Lower leg skin (tissue), 3 donors: ENCODE results near the gene NUAK1.

Experiments used
- POLR2A ChIP-seq, 2 donors: fragments of 450-650 bp; IDR thresholded peaks; one replicate each; pipeline ENCODE4 v1.6.1; 2016 to 2017; ENCODE audit warnings: antibody characterized with exemption in 2 of 2, mild to moderate bottlenecking in 1 of 2, moderate library complexity in 1 of 2
- TF ChIP-seq, protein P1 (sequence below), 3 donors: fragments of 450-650 bp; IDR thresholded peaks; one replicate each; pipeline ENCODE4 v1.5.1; 2016; ENCODE audit warnings: antibody characterized with exemption in 3 of 3, mild to moderate bottlenecking in 3 of 3, moderate library complexity in 2 of 3

DNA sequence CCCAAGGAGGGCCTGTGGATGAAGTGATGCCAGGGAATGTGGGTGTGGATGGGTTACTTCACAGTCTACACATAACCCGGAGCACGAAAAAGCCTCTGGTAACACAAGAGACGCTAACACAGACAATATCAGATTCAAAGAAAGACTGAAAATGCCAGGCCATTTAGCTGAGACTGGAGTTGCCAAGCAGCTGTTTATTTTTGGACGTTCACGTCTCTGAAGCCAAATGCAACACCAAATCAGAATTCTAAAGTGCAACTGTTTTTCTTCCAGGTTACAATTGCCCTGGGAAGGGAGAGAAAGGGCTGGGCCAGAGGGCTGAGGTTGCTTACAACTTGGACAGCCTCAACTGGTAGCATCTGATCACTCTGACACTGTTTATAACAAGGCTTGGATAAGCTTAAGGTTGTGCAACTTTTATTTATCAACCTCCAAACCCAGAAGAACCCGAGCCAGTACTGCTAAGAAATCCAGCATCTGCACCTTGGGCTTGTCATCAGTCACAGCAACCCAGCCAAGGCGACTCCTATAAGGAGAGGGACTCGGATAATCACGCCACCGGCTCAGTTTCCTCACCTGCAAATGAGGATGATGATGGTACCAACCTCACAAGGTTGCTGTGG, 24.8 kb downstream of the NUAK1 start:
- TF ChIP-seq POLR2A (IDR thresholded peaks at IDR 0.05): no peak
- TF ChIP-seq, protein P1, sequence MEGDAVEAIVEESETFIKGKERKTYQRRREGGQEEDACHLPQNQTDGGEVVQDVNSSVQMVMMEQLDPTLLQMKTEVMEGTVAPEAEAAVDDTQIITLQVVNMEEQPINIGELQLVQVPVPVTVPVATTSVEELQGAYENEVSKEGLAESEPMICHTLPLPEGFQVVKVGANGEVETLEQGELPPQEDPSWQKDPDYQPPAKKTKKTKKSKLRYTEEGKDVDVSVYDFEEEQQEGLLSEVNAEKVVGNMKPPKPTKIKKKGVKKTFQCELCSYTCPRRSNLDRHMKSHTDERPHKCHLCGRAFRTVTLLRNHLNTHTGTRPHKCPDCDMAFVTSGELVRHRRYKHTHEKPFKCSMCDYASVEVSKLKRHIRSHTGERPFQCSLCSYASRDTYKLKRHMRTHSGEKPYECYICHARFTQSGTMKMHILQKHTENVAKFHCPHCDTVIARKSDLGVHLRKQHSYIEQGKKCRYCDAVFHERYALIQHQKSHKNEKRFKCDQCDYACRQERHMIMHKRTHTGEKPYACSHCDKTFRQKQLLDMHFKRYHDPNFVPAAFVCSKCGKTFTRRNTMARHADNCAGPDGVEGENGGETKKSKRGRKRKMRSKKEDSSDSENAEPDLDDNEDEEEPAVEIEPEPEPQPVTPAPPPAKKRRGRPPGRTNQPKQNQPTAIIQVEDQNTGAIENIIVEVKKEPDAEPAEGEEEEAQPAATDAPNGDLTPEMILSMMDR (IDR thresholded peaks at IDR 0.05): no peak
